ENCODE results near the gene MLN.

MLN gene

DNA sequence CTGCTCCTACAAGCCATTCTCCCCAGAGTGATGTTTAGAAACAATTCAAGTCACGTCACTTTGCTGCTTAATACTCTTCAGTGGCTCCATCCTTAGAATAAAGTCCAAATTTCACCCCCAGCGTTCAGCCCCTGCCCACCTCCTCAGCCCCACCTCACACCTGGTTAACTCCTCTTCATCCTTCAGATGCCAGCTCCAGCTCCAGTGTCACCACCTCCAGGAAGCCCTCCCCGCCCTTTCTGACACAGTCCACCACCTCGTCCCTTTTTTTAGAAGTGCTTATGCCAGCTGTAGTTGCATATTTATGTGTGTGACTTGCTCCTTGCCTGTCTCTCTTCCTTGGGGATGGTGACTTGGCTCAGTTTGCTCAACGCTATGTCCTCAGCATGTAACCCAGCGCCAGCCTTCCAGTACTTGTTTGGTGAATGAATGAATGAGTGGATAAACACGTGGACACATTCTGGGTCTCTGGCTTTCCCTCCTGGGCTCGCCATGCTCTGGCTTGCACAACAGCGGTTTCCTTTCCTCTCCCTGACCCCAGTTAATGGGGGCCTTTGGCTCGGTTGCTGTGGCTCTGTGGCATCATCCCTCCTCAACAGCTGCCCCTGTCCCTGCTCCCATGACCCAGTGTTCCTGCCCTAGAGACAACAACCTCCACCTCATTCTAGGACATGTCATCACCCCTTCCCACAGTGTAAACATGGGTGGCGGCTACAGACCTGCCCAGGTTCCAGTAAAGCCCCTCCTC is 53.4 kb downstream of the MLN start:
- DNase-seq = no peak

DNA sequence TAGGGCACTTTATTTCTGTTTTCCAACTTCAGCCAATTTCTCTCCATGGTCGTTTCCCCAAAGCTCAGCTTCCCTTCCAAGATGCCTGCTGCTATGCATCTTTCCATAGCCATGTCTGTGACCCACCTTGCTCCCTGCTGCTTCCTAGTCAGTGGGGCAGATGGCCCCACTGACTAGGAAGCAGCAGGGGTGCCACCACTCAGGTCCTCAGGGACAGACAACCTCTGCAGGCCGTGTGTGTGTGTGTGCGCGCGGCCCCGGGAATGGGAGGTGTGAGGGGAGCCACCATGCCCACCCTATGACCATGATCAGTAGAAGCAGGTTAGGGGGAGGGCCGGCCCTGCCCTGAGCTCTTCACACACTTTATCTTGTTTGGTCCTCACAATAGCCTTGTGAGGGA is 54.4 kb downstream of the MLN start:
- DNase-seq = no peak

DNA sequence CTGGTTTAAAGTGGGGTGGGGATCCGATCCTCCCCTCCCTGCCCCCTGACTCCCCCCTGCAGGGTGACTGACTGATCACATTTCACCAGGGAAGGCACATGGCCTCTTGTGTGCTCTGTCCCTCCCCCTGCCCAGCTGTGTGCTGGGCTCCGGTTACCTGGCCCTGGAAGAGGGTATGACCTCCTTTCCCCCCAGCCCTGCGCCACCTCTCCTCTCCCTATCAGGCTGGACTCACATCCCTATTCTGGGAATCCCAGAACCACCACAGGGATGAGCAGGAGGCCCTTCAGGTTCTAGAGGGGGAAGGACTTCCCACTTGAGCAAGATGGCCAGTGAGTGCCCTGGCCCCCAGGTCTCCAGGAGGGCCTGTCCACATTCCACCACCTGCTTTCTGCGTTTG is 55.0 kb downstream of the MLN start:
- DNase-seq = no peak

DNA sequence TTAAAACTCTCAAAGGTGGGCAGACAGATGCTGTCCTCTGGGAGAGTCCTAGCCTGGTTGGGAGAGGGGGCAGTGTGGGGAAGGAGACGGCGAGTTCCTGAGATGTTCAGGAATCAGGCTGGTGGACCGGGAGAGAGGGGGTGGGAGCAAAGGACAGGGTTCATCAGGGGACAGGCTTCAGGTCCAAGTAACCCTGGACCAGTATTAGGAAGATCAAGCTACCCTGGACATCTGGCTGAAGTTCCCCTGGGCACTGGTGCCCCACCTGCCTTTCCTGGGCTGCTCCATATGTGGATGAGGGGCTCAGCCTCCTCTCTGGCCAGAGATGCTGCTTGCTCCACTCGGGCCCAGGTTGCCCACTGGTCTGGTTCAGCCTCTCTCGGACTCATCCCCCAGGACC is 56.0 kb downstream of the MLN start:
- DNase-seq = no peak

DNA sequence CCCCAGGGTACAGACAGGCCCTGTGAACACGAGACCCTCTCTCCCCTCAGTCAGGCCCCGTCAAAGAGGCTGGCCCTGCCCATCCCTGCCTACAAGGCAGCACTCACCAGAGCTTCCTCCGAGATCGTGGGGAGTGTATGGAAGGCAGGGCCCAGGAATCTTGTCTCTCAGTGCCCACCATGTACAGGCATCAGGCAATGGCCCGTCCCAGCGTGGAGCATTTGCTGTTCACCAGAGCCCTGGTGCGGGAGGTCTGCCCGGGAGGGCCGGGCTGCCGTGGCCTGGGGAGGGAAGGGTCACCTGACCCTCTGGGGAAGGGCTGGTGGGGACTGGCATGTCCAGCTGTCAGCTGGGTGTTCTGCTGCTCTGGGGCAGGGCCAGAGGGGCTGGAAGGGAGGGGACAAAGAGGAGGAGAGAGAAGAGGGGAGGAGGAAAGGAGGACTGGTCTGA is 57.1 kb downstream of the MLN start, which contains the start of gene IP6K3:
Gene IP6K3 (minus strand): TSS at position 255 of the 450 bp plus-strand sequence. CDS start 11,429 bp downstream, outside the sequence.
- no peak for DNase-seq

DNA sequence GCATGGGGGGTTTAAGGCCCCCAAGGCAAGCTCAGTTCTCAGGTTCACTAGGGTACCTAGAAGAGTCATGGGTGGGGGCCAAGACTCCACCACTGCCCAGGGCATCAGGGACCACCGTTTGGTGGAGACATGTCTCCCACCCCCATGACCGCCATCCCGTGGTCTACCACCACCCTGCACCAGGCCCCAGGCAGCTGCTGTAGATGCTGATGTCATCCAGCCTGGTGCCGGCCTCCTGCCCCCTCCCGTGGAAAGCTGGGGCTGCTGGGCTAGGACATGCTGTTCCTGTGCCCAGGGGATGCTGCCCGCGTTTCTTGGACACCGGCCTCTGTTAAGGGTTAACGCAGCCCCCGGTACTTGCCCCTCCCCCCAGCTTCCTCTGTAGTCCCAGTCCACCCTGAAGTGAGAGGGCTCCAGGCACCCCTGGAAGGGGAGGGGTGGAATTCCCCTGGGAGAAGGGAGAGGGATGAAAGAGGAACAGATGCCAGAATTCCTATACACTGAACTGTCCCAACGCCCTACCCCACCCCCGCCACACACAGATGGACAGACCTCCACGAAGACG is 57.7 kb downstream of the MLN start:
- no peak for DNase-seq

DNA sequence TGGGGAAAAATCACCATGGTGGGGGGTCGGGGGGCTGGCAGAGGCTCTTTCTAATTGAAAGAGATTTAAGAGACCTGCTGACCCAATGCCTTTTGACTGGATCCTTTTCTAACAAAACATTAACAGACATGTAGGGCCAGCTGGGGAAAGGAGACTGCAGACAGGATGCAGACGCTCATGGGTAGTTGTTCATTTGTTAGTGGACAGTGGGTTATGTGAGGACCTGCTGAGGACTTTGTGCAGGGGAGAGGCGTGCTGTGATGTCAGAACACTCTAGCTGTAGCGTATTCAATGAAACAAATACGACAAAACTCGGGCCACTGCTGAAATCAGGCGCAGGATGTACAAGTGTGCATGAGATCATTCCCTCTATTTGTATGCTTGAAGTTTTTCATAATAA is 58.3 kb downstream of the MLN start:
- DNase-seq = no peak

DNA sequence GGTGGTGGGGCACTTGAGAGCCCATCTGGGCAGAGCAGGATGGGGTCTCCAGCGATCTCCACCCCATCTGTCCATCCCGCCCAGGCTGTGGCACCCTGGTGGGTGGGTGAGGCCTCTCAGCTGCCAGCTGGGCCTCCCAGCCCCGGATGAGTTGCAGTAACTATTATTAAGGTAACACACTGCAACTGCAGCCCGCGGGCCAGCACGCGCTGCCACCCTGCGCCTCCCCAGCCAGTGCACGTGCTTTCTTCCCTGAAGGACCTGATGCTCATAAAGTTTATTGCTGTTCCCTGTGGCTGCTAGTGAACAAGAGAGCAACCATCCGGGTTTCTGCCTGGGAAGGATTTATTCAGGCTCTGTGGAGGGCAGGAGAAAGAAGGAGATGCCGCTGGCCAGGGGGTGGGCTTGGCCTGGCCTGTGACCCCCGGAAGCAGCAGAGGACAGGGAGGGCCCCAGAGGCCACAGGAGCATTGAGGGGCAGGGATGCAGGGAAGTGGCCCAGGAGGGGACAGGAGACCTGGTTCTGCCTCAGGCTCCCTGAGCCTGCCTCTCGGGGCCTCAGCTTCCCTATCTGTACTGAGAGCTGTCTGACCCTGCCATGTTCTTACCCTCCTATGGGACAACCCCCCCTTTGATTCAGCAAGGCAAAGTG is 58.8 kb downstream of the MLN start:
- DNase-seq = no peak
